Hypothalamus (tissue), 51 donors: ENCODE measurements around the gene OSBPL9.

Experiments used
- DNase-seq, 51 donors: peaks; one replicate each; lab custom pipeline; 2025; lab: John Stamatoyannopoulos, UW

OSBPL9 gene

GRCh38 chr1:51616903-51617708 lies at the start of gene OSBPL9:
Gene OSBPL9 (plus strand): TSS chr1:51617092. CDS start chr1:51617111, 19 bp downstream.
- peak; percentile 41 to 96 (median 83) for DNase-seq

- DNase-seq = no peak
Measured at GRCh38 chr1:51567653-51568052, 49.2 kb upstream of the OSBPL9 start.

- DNase-seq = no peak
Measured at GRCh38 chr1:51568231-51568935, 48.5 kb upstream of the OSBPL9 start.

GRCh38 chr1:51569284-51570062 lies 47.4 kb upstream of the OSBPL9 start:
- no peak for DNase-seq

GRCh38 chr1:51570063-51570710 lies 46.7 kb upstream of the OSBPL9 start:
- DNase-seq = no peak

- no peak for DNase-seq
Measured at GRCh38 chr1:51572365-51572764, 44.5 kb upstream of the OSBPL9 start.

GRCh38 chr1:51574796-51575195 lies 42.1 kb upstream of the OSBPL9 start:
- peak in 9 of 51 donors; percentile 3 to 68 (median 10) for DNase-seq

GRCh38 chr1:51575406-51576084 lies 41.3 kb upstream of the OSBPL9 start:
- DNase-seq = no peak

- DNase-seq = no peak
Measured at GRCh38 chr1:51576085-51576444, 40.8 kb upstream of the OSBPL9 start.

- DNase-seq = no peak
Measured at GRCh38 chr1:51576923-51577322, 40.0 kb upstream of the OSBPL9 start.

GRCh38 chr1:51578383-51579109 lies 38.3 kb upstream of the OSBPL9 start:
- DNase-seq = no peak

GRCh38 chr1:51581238-51581637 lies 35.7 kb upstream of the OSBPL9 start:
- no peak for DNase-seq

GRCh38 chr1:51583532-51583931 lies 33.4 kb upstream of the OSBPL9 start:
- peak; percentile 16 to 96 (median 77) for DNase-seq

GRCh38 chr1:51584021-51584420 lies 32.9 kb upstream of the OSBPL9 start:
- DNase-seq = no peak

- DNase-seq = no peak
Measured at GRCh38 chr1:51592711-51593110, 24.2 kb upstream of the OSBPL9 start.

GRCh38 chr1:51594716-51595115 lies 22.2 kb upstream of the OSBPL9 start:
- DNase-seq = no peak

- DNase-seq = no peak
Measured at GRCh38 chr1:51600529-51600928, 16.4 kb upstream of the OSBPL9 start.

GRCh38 chr1:51600965-51601364 lies 15.9 kb upstream of the OSBPL9 start:
- DNase-seq = no peak

- no peak for DNase-seq
Measured at GRCh38 chr1:51605961-51606723, 10.8 kb upstream of the OSBPL9 start.
